Testis (tissue), 2 donors: Measurements from ENCODE around the gene GFI1.

Experiments
- POLR2A ChIP-seq: fragments of 450-650 bp; IDR thresholded peaks from one replicate; pipeline ENCODE4 v1.6.1; 2017; ENCODE audit warnings: antibody characterized with exemption, mild to moderate bottlenecking, moderate library complexity
- TF ChIP-seq, protein P1 (sequence below), 3 experiments: fragments of 450-650 bp in 2 of 3; fragments of 200-600 bp in 1 of 3; sonication (generic) in 1 of 3; IDR thresholded peaks; one replicate each; pipeline ENCODE4 v1.5.1; 2016 to 2019; ENCODE audit warnings: antibody characterized with exemption in 3 of 3, mild to moderate bottlenecking in 2 of 3, moderate library complexity in 1 of 3

DNA sequence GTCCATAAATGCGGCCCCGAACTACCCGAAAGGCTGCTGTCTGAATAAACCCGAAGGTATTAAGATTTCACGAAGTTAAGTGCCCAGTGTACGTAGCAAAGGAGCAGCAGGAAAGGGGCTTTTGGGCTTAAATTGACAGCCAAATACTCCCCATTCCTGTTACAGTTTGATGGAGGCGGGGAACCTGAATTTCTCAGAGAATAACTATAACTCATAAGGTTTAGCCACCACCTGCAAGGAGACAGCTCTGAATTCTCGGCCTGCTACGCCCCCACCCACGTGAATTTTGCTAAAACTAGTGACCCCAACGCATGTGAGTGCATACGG lies 5.2 kb downstream of the GFI1 start:
- TF ChIP-seq, protein P1, sequence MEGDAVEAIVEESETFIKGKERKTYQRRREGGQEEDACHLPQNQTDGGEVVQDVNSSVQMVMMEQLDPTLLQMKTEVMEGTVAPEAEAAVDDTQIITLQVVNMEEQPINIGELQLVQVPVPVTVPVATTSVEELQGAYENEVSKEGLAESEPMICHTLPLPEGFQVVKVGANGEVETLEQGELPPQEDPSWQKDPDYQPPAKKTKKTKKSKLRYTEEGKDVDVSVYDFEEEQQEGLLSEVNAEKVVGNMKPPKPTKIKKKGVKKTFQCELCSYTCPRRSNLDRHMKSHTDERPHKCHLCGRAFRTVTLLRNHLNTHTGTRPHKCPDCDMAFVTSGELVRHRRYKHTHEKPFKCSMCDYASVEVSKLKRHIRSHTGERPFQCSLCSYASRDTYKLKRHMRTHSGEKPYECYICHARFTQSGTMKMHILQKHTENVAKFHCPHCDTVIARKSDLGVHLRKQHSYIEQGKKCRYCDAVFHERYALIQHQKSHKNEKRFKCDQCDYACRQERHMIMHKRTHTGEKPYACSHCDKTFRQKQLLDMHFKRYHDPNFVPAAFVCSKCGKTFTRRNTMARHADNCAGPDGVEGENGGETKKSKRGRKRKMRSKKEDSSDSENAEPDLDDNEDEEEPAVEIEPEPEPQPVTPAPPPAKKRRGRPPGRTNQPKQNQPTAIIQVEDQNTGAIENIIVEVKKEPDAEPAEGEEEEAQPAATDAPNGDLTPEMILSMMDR (IDR thresholded peaks at IDR 0.05): no peak
- TF ChIP-seq POLR2A: no peak
